ENCODE measurements around the gene ARHGAP24.

- TF ChIP-seq POLR2A (IDR thresholded peaks at IDR 0.05) (no peak), EP300 (IDR thresholded peaks at IDR 0.05) (no peak)
- TF ChIP-seq, protein P1, sequence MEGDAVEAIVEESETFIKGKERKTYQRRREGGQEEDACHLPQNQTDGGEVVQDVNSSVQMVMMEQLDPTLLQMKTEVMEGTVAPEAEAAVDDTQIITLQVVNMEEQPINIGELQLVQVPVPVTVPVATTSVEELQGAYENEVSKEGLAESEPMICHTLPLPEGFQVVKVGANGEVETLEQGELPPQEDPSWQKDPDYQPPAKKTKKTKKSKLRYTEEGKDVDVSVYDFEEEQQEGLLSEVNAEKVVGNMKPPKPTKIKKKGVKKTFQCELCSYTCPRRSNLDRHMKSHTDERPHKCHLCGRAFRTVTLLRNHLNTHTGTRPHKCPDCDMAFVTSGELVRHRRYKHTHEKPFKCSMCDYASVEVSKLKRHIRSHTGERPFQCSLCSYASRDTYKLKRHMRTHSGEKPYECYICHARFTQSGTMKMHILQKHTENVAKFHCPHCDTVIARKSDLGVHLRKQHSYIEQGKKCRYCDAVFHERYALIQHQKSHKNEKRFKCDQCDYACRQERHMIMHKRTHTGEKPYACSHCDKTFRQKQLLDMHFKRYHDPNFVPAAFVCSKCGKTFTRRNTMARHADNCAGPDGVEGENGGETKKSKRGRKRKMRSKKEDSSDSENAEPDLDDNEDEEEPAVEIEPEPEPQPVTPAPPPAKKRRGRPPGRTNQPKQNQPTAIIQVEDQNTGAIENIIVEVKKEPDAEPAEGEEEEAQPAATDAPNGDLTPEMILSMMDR (IDR thresholded peaks at IDR 0.05) = no peak
Observed at GRCh38 chr4:85510632-85510984, 35.7 kb downstream of the ARHGAP24 start.
